Stimulated activated CD8-positive, alpha-beta memory T cell treated with anti-CD3 and anti-CD28 coated beads, Interleukin-15, amount 100 ng/mL, for 24 hours (primary cell): Measurements from ENCODE around the gene EBNA1BP2.
"Not testable (repeated sequence)": the region's sequence is repeated elsewhere in the genome, so short reads cannot be mapped to it uniquely, and the experiment has no call there.

ENCODE experiments used
- DNase-seq: peaks from one replicate; pipeline ENCODE4 v3.0.0-alpha.2; 2020; ENCODE audit warnings: low read depth

Gene EBNA1BP2

GRCh38 chr1:43171876-43172526 is at the start of gene EBNA1BP2, which contains the start of gene CFAP57:
Gene EBNA1BP2 (minus strand): TSS chr1:43172290. CDS start chr1:43172118, 172 bp downstream.
Gene CFAP57 (plus strand): TSS chr1:43172330. CDS start chr1:43172754, 424 bp downstream.
- DNase-seq: peak; percentile 75

GRCh38 chr1:43221797-43222196 is 49.7 kb upstream of the EBNA1BP2 start:
- no peak for DNase-seq

- DNase-seq: no peak
These were observed 49.1 kb upstream of the EBNA1BP2 start for GRCh38 chr1:43220905-43221778.

- no peak for DNase-seq
These were observed 45.7 kb upstream of the EBNA1BP2 start for GRCh38 chr1:43217747-43218146.

GRCh38 chr1:43214501-43215444 is 42.7 kb upstream of the EBNA1BP2 start:
- DNase-seq: no peak

GRCh38 chr1:43208277-43208676 is 36.2 kb upstream of the EBNA1BP2 start:
- DNase-seq: not testable (repeated sequence)

GRCh38 chr1:43207229-43207853 is 35.3 kb upstream of the EBNA1BP2 start:
- no peak for DNase-seq

DNA sequence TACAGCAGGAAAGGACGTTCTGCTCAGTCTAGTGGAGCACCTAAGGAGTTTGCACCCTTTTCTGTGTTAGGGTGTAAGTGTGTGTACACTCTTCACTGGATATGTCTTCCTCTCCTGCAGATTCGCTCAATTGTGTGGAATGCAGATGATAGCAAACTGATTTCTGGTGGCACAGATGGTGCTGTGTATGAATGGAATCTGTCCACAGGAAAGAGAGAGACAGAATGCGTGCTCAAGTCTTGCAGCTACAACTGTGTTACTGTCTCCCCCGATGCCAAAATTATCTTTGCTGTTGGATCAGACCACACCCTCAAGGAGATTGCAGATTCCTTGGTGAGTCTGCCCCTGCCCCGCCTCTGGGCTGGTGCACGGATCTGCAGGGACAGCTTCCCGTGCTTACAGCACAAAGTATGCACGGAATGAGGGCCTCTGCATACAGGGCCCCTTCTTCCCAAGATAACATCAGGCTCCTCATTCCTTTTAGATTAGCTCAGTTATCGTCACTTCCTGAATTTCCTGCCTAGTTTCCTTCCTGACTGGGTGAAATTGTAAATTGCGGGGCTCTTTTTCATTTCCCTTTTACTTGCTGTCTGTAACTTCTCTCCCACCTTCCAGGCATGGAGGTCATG is 34.6 kb upstream of the EBNA1BP2 start:
- no peak for DNase-seq

DNA sequence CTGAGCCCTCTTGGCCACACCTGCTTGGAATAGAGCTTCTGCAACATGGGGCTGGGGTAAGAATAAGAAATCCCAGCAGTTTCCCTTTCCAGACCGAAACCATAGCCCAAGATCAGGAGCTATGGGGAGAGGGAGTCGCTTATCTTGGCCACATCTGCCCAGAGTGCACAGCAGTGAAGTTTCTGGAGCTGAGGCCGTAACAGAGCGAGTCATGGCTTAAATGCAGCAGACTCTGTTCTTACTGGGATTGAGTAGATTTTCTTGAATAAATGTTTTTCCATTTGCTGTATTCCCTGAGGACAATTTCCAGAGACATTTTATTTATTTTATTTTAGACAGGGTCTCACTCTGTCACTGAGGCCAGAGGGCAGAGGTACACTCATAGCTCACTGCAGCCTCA is 33.6 kb upstream of the EBNA1BP2 start:
- no peak for DNase-seq

GRCh38 chr1:43204394-43204793 is 32.3 kb upstream of the EBNA1BP2 start:
- DNase-seq: no peak

- no peak for DNase-seq
These were observed 31.8 kb upstream of the EBNA1BP2 start for GRCh38 chr1:43203859-43204258.

DNA sequence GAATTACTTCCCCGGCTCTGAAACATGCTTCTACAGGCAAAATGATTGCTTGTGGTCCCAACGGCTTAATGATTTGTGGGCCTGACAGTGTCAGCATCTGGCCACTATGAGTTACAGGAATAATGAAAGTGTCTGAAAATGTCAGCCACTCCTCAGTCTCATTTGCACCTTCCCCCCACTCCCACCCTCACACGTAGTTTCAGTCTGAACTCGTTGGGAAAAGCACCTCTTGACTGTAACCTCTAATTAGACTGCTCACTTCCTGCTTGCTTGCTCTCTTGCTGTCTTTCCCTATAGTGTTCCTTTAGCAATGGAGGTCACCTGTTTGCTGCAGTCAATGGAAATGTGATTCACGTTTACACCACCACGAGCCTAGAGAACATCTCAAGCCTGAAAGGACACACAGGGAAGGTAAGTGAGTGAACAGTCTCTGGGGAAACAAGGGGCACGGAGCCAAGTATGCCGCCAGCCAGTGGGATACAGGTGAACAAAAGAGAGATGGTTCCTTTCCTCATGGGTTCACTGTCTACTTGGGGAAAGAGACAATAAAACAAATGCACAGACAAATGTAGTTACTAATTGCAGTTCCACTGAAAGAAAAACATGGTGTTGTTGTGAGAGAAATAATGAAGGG is 27.1 kb upstream of the EBNA1BP2 start:
- no peak for DNase-seq

- DNase-seq: no peak
These were observed 25.4 kb upstream of the EBNA1BP2 start for GRCh38 chr1:43197343-43198127.

DNA sequence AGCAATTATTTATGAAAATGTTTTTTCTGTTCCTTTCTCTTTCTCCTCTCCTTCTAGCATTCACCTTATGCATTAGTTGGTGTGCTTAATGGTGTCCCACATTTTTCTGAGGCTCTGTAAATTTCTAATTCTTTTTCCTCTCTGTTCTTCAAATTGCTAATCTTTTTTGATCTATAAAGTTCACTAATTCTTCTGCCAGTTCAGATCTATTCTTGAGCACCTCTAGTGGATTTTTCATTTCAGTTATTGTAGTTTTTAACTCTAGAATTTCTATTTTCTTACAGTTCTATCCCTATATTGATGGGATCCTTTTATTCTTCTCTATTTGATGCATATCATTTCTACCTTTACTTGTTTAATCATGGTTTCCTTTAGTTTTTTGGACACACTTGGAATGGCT is 22.4 kb upstream of the EBNA1BP2 start:
- no peak for DNase-seq

GRCh38 chr1:43188106-43188505 is 16.0 kb upstream of the EBNA1BP2 start:
- no peak for DNase-seq

GRCh38 chr1:43184995-43185394 is 12.9 kb upstream of the EBNA1BP2 start:
- DNase-seq: no peak

- no peak for DNase-seq
These were observed 12.3 kb upstream of the EBNA1BP2 start for GRCh38 chr1:43184388-43184787.

- no peak for DNase-seq
These were observed 5.6 kb upstream of the EBNA1BP2 start for GRCh38 chr1:43177691-43178090.

- no peak for DNase-seq
These were observed 2.8 kb upstream of the EBNA1BP2 start for GRCh38 chr1:43174873-43175272.

GRCh38 chr1:43172527-43172972 is 460 bp upstream of the EBNA1BP2 start:
- DNase-seq: peak; percentile 55
